Stimulated activated CD4-positive, alpha-beta T cell treated with anti-CD3 and anti-CD28 coated beads, Interleukin-12 subunit alpha, Interleukin-12 subunit beta, amount 100 ng/mL, for 24 hours (primary cell): ENCODE results near the gene ELOA.
A peak's percentile ranks its signal among the peaks of the same experiment; 100 is the strongest.
"Not testable (repeated sequence)": the region's sequence is repeated elsewhere in the genome, so short reads cannot be mapped to it uniquely, and the experiment has no call there.

Experiments used
- DNase-seq, 2 experiments: peaks; one replicate each; pipeline ENCODE4 v3.0.0-alpha.2; 2020; ENCODE audit warnings: low read depth in 2 of 2

ELOA gene

GRCh38 chr1:23736437-23737134, 6.7 kb upstream of the ELOA start:
- DNase-seq: no peak

- DNase-seq: no peak
These were observed 1.7 kb upstream of the ELOA start for GRCh38 chr1:23741609-23742008.

GRCh38 chr1:23742670-23743286, 493 bp upstream of the ELOA start:
- DNase-seq: peak in 1 of 2 experiments; percentile 8

GRCh38 chr1:23745515-23745914, 2.2 kb downstream of the ELOA start:
- DNase-seq: no peak

- no peak for DNase-seq
These were observed 4.7 kb downstream of the ELOA start for GRCh38 chr1:23748016-23748415.

GRCh38 chr1:23751050-23751814, 8.0 kb downstream of the ELOA start:
- DNase-seq: peak in 1 of 2 experiments; percentile 7

GRCh38 chr1:23751815-23752200, 8.5 kb downstream of the ELOA start:
- no peak for DNase-seq

- no peak for DNase-seq
These were observed 9.6 kb downstream of the ELOA start for GRCh38 chr1:23752909-23753308.

- DNase-seq: no peak
These were observed 13.4 kb downstream of the ELOA start for GRCh38 chr1:23756676-23757075.

GRCh38 chr1:23757812-23758211, 14.5 kb downstream of the ELOA start:
- DNase-seq: no peak

- no peak for DNase-seq
These were observed 16.0 kb downstream of the ELOA start for GRCh38 chr1:23759277-23759676.

GRCh38 chr1:23763041-23763577, 19.8 kb downstream of the ELOA start:
- no peak for DNase-seq

- DNase-seq: no peak
These were observed 25.5 kb downstream of the ELOA start for GRCh38 chr1:23768733-23769132.

GRCh38 chr1:23772049-23772853, 29.0 kb downstream of the ELOA start:
- DNase-seq: peak; percentile 67 to 88

GRCh38 chr1:23772854-23773242, 29.6 kb downstream of the ELOA start:
- no peak for DNase-seq

GRCh38 chr1:23774174-23774880, 31.1 kb downstream of the ELOA start:
- DNase-seq: no peak

GRCh38 chr1:23776217-23776616, 32.9 kb downstream of the ELOA start:
- no peak for DNase-seq

GRCh38 chr1:23777979-23778814, 34.9 kb downstream of the ELOA start, which contains the start of gene PITHD1:
Gene PITHD1 (plus strand): TSS chr1:23778418. CDS start chr1:23778516, 98 bp downstream.
- peak; percentile 67 to 71 for DNase-seq

- DNase-seq: no peak
These were observed 36.6 kb downstream of the ELOA start for GRCh38 chr1:23779826-23780371.

GRCh38 chr1:23783141-23783540, 39.9 kb downstream of the ELOA start:
- not testable (repeated sequence) for DNase-seq
